SK-N-SH treated with all-trans-retinoic acid at 6 μM for 48 hours (cell line): Measurements from ENCODE around the gene TMEM219.

Source experiments
- CREB5 ChIP-seq: fragments of 250-450 bp; sonication (Bioruptor Pico); IDR thresholded peaks from 2 replicates; pipeline ENCODE4 v1.5.1; 2020; ENCODE audit warnings: low read depth, mild to moderate bottlenecking, moderate library complexity
- ISL1 ChIP-seq: fragments of 250-450 bp; sonication (Bioruptor Pico); IDR thresholded peaks from 2 replicates; pipeline ENCODE4 v2.1.2; 2022; ENCODE audit warnings: mild to moderate bottlenecking, moderate library complexity
- PATZ1 ChIP-seq: fragments of 250-450 bp; sonication (Bioruptor Pico); IDR thresholded peaks from 2 replicates; pipeline ENCODE4 v1.8.0; 2020; ENCODE audit warnings: mild to moderate bottlenecking, moderate library complexity, borderline replicate concordance
- RARB ChIP-seq: fragments of 250-450 bp; sonication (Bioruptor Pico); IDR thresholded peaks from 2 replicates; pipeline ENCODE4 v1.8.0; 2021; ENCODE audit warnings: mild to moderate bottlenecking, moderate library complexity
- SNAI2 ChIP-seq: fragments of 250-450 bp; sonication (Bioruptor Pico); IDR thresholded peaks from 2 replicates; pipeline ENCODE4 v1.5.0; 2020; ENCODE audit warnings: mild to moderate bottlenecking, moderate library complexity

GRCh38 chr16:29984137-29984763 lies 22.4 kb downstream of the TMEM219 start:
- TF ChIP-seq PATZ1 (CRISPR knock-in tag) (no peak), ISL1 (CRISPR knock-in tag) (no peak), CREB5 (CRISPR knock-in tag) (no peak), RARB (CRISPR knock-in tag) (no peak), SNAI2 (CRISPR knock-in tag) (no peak)
